Ovary (tissue), 3 donors: ENCODE measurements around the gene ADAMTSL4.

Experiments used
- CTCF ChIP-seq, 3 donors: fragments of 450-650 bp in 2 of 3; fragments of 200-600 bp in 1 of 3; IDR thresholded peaks; one replicate each; pipeline versions ENCODE4 v1.5.1 to v1.8.0; 2016 to 2022; ENCODE audit warnings: antibody characterized with exemption in 3 of 3, mild to moderate bottlenecking in 1 of 3
- EP300 ChIP-seq: sonication (generic); formaldehyde crosslinking; IDR thresholded peaks from one replicate; pipeline ENCODE4 v1.6.1; 2017; ENCODE audit warnings: antibody characterized with exemption
- POLR2A ChIP-seq: fragments of 450-650 bp; IDR thresholded peaks from one replicate; pipeline ENCODE4 v1.6.1; 2017; ENCODE audit warnings: antibody characterized with exemption, mild to moderate bottlenecking, moderate library complexity
- donor health status: DM: no; HTN: no; CAD: no.

GRCh38 chr1:150536836-150537731 lies 12.1 kb upstream of the ADAMTSL4 start:
- no peak for TF ChIP-seq CTCF (IDR thresholded peaks at IDR 0.05)
- TF ChIP-seq POLR2A: no peak
- no peak for TF ChIP-seq EP300
